Measurements from ENCODE around the gene STAT3.
A peak's percentile ranks its signal among the peaks of the same experiment; 100 is the strongest.
"Not testable (repeated sequence)": the region's sequence is repeated elsewhere in the genome, so short reads cannot be mapped to it uniquely, and the experiment has no call there.

The STAT3 gene

DNA sequence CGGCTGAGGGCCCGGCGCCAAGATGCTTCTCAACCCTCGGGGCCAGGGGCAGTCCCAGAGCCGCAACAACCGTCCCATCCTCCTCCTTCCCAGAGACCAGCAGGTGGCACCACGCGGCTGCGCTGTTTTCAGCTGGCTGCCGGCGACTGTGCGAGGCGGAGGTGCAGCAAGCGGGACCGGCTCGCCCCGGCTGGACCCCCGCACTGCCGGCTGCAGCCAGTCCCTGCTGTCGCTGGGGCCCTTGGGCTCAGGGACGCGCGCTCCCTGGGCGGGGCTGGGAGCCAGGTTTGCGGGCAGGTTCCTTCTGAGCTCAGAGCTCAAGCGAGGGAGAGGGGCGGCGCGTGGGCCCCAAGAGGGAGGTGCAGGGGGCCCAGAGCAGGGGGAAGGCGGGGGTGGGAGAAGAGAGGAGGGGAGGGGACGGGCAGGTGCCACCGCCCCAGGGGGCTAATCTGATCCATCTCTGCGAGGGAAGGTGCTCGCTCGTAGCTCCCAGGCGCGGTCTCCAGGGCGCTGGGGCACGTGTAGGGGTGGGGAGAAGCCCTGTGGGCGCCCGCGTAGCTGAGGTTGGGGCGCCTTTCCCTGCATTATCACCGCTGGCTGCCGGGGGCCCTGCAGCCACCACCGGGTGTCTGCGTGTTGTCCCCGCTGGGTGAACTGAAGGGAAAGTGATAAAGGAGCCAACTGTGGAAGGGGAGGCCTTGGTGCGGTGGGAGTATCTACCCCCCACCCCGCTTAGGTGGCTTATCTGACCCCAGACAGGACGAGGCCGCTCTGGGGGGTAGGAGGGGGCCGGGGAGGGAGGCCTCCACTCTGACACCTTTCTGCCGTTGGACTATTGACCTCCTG lies 75.7 kb downstream of the STAT3 start:
- DNase-seq: peak; percentile 52

DNA sequence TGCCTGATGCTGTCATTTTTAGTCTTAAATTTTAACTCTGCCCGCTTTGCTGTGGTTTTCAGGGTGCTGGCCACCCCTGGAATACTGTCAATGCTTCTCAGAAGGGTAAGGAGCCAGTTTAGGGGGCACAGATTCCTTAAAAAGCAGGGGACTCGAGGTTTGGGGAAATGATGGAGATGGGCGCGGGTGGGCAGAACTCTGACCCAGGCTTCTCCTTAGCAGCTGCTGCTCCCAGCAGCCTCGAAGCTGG lies 76.3 kb downstream of the STAT3 start:
- no peak for DNase-seq

DNA sequence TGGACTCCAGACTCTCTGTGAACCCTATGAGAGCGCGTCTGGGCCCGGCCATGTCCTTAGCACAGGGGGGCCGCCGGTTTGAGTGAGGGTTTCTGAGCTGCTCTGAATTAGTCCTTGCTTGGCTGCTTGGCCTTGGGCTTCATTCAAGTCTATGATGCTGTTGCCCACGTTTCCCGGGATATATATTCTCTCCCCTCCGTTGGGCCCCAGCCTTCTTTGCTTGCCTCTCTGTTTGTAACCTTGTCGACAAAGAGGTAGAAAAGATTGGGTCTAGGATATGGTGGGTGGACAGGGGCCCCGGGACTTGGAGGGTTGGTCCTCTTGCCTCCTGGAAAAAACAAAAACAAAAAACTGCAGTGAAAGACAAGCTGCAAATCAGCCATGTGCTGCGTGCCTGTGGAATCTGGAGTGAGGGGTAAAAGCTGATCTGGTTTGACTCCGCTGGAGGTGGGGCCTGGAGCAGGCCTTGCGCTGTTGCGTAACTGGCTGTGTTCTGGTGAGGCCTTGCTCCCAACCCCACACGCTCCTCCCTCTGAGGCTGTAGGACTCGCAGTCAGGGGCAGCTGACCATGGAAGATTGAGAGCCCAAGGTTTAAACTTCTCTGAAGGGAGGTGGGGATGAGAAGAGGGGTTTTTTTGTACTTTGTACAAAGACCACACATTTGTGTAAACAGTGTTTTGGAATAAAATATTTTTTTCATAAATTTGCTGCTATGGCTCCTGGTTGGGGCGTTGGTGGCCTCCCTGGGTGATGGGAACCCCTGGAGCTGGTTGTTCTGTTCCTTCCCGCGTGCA lies 76.8 kb downstream of the STAT3 start:
- peak; percentile 79 for DNase-seq

DNA sequence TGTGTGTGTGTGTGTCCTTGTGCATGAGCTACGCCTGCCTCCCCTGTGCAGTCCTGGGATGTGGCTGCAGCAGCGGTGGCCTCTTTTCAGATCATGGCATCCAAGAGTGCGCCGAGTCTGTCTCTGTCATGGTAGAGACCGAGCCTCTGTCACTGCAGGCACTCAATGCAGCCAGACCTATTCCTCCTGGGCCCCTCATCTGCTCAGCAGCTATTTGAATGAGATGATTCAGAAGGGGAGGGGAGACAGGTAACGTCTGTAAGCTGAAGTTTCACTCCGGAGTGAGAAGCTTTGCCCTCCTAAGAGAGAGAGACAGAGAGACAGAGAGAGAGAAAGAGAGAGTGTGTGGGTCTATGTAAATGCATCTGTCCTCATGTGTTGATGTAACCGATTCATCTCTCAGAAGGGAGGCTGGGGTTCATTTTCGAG lies 77.4 kb downstream of the STAT3 start:
- DNase-seq: no peak

DNA sequence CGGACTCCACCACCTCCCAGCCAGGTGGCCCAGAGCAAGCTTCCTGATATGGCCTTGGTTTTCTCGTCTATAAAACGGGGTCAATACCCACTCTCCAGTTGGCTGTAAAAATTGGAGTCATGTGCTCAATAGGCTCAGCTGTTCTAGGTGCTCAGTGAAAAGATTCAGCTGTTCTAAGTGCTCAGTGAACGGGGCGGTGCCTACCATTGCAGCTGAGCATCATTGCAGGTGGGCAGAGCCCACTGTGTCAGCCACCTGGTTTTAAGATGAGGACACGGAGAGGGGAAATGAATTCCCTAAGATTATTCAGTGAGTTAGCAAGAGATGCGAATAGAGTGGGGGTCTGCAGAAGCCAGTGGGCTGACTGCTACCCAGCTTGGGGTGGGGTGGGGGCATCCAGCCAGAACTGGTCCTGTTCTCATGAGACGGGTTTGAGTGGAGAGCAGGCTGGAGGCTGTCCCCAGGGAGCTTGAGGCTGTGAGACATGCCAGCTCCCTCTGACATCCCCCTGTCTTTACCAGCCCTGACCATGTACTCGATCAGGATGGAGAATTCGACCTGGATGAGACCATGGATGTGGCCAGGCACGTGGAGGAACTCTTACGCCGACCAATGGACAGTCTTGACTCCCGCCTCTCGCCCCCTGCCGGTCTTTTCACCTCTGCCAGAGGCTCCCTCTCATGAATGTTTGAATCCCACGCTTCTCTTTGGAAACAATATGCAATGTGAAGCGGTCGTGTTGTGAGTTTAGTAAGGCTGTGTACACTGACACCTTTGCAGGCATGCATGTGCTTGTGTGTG lies 78.1 kb downstream of the STAT3 start:
- DNase-seq: no peak

DNA sequence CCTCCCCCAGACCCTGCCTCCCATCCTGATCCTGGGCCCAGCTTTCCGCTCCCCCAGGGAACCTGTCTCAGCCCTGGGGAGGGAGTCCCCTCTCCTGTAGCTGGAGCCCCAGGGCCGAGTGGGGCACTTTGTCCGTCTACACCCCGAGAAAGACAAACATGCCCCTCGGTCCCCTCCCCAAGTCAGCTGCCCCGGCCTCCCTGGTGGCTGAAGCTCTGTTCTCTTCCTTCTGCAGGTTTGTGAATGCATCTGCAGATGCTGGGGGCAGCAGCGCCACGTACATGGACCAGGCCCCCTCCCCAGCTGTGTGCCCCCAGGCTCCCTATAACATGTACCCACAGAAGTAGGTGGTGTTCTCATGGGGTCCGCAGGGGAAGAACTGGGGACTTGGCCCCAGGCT lies 79.1 kb downstream of the STAT3 start:
- no peak for DNase-seq

DNA sequence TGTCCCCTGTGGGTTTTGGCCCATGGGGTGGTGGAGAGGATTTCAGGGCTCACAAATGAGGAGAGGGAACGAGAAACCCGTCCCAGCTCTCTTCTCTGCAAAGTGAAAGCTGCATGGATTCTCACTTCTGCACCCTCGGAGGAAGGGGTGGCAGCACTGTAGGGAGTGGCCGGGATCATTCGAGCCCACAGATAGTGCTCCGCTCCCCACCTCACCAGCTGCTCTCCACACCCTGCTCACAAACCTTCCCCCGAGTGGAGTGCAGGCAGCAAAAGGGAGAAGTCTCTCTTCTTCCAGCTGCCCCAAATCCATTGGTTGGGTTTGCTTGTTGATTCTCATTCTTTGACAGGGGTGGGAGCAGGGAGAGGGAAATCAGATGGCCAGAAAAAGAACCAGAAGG lies 79.8 kb downstream of the STAT3 start:
- no peak for DNase-seq

DNA sequence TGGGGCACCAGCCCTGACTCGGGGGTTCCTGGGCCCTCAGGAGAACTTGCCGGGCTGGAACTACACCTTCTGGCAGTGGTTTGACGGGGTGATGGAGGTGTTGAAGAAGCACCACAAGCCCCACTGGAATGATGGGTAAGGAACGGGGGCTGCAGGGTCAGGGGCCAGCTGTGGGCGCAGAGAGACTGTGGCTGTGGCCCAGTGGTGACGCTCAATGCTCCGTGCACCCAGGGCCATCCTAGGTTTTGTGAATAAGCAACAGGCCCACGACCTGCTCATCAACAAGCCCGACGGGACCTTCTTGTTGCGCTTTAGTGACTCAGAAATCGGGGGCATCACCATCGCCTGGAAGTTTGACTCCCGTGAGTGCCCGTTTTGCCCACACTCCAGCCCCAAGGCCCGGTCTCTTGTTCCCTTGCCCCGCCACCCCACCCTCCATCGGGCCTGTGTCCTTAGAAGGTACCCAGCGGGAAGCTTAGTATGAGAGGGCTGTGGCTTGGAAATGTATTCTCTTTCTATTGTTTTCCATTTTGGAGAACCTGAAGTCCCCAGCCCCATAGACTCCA lies 80.8 kb downstream of the STAT3 start:
- DNase-seq: no peak

DNA sequence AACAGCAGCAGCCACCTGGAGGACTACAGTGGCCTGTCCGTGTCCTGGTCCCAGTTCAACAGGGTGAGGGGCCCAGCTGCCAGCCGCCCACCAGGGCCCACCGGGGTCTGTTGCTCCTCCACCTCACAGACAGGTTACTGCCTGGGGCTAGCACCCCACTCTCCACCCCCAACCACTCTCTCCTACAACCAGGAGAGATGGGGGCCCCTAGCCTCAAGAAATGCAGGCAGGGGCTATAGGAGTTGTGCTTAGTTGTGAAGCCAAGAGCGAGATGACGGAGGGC lies 81.9 kb downstream of the STAT3 start:
- DNase-seq: no peak

DNA sequence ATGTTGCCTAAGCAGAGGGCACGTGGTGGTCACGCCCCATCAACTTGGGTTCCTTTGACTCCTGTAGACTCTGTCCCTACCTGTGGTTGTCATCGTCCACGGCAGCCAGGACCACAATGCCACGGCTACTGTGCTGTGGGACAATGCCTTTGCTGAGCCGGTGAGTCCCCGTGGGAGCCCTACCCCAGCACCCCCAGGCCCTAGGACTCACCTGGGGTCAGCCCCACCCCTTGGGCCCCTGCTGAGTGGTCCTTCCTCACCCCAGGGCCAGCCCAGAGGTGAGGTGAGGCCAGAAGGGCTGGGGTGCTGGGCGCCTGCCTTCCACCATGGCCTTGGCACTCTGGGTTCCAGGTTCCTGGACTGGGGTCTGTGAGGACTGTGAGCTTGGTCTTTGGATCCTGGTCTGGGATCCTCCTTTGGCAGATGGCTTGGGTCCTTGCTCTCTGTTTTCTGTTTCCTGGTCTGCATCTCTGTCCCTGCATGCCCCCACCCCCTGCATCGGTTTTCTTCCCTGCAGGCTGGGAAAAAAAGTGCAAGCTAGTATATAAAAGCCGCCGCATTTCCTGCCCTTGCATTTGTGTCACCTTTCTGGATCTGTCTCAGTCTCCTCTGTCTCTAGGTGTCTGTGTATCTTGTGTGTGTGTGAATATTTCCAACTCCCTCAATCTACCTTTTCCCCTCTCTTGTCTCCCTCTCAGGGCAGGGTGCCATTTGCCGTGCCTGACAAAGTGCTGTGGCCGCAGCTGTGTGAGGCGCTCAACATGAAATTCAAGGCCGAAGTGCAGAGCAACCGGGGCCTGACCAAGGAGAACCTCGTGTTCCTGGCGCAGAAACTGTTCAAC lies 82.5 kb downstream of the STAT3 start:
- no peak for DNase-seq

DNA sequence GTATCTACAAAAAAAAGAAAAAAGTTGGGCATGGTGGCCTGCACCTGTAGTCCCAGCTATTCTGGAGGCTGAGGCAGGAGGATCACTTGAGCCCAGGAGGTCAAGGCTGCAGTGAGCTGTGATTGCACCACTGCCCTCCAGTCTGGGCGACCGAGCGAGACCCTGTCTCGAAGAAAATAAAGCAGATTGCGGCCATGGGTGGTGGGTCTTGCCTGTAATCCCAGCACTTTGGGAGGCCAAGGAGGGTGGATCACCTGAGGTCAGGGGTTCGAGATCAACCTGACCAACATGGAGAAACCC lies 83.3 kb downstream of the STAT3 start:
- DNase-seq: not testable (repeated sequence)

DNA sequence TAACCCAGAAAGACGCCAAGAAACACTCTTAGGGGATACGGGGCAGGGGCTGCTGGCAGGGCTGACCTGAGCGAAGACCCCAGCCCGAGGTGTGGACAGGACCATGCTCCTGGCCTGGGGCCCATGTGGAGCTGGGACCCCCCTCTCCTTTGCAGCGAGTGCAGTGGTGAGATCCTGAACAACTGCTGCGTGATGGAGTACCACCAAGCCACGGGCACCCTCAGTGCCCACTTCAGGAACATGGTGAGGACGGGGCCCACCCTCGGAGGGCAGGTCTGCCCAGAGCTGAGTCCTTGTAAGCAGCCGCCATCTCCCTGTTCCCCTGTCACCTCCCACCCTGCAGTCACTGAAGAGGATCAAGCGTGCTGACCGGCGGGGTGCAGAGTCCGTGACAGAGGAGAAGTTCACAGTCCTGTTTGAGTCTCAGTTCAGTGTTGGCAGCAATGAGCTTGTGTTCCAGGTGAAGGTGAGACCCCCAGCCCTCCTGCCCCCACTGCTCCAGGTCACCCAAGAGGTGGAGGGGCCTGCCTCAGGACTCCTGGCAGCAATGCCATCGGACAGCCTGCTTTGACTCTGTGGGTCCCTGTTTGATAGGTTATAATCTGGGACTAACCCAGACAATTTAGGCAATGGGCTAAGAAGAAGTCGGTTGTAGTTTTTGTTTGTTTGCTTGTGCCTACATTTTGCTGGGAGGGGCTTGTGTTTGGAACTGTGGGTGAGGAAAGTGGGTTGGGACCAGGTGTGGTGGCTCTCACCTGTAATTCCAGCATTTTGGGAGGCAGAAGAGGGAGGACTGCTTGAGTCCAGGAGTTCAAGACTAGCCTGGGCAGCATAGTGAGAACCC lies 83.8 kb downstream of the STAT3 start:
- no peak for DNase-seq

DNA sequence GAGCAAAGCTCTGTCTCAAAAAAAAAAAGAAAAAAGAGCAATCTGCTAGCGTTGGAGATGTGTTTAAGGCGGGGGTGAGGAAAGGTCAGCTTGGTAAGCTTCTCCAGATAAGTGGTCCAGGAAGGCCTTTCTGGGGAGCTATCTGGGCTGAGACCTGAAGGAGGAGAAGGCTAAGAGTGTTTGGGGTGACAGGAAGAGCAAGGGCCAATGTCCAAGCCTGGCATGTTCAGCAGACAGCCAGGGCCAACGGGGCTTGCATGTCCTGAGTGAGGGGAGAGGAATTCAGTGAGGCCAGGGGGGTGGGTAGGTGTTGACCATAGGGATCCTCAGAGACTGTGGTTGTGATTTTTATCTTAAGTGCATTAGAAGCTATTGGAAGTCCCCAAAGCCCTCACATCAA lies 84.5 kb downstream of the STAT3 start:
- DNase-seq: no peak

DNA sequence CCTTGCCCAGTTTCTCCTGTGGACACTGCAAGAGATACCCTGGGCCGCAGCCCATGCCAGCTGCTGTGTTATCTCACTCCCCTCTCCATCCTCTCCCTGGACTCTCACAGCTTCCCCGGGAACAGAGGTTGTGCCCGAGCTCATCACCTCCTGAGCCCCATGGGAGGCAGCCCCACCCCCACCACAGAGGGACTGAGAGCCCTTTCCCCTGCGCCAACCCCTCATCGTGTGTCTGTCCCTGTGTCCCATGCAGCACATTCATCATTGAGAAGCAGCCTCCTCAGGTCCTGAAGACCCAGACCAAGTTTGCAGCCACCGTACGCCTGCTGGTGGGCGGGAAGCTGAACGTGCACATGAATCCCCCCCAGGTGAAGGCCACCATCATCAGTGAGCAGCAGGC lies 87.2 kb downstream of the STAT3 start:
- no peak for DNase-seq

DNA sequence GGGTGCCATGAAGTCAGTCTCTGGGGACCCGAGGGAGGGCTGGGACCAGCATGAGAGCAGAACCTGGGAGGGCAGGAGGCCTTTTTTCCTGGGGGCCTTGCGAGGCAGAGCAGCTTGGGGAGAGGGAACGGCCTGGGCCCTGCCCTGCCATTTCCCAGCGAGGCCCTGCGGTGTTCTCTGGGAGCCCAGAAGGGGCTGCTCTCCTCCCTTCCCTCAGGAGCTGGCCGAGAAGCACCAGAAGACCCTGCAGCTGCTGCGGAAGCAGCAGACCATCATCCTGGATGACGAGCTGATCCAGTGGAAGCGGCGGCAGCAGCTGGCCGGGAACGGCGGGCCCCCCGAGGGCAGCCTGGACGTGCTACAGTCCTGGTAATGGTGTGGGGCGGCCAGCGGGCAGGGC lies 88.3 kb downstream of the STAT3 start:
- DNase-seq: not testable (repeated sequence)

DNA sequence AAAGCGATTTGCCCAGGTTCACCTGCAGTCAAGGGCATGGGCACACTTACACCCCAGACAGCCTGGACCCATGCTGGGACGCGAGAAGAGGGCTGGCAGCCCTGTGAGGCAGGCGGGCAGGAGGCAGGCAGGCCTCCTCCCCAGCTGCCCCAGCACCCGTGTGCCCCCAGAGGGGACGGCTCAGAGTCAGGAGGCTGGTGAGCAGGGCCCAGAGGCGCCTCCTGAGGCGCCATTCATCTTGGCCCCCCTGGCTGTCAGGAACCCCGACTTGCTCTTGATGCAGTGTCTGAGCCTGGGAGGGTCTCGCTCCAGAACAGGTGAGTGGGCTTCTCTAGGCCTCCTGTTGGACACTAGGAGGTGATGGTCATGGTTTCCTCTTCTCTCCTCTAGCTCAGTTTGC lies 88.9 kb downstream of the STAT3 start:
- DNase-seq: not testable (repeated sequence)

DNA sequence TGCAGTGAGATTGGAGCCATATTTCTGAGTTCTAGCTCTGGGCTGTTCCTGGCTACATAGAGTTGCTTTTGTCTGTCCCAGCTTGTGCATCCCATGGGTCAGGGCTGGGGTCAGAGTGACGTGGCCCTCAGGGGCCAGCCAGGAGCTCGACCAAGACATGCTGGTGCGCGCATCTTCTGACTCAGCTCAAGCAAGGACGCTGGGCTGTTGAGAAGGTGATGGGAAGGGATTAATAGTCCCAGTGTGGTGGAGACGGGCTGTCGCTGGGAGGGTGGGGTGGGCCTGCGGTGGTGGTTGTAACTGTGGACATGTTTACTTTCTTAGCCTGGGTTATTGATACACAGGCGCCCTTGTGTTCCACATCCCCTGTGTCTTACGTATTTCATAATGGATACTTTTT lies 90.5 kb downstream of the STAT3 start:
- DNase-seq: not testable (repeated sequence)

DNA sequence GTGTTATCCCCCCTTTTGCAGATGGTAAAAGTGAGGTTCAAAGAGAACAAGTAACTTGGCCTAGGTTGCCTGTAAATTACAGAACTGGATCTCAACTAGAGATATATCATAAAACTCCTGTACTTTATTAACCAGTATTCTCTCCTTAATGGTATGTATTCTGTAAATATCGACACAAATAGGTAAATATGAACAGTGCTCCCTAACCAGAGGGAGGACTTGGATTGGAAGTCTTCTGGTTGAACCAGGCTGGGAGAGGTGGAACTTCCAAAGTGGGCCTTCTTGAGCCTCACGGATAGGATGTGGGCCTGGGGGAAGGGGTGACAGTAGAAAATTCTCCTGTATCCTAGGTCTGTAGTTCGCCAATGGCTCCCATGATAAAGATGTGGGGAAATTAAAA lies 92.2 kb downstream of the STAT3 start:
- DNase-seq: no peak

DNA sequence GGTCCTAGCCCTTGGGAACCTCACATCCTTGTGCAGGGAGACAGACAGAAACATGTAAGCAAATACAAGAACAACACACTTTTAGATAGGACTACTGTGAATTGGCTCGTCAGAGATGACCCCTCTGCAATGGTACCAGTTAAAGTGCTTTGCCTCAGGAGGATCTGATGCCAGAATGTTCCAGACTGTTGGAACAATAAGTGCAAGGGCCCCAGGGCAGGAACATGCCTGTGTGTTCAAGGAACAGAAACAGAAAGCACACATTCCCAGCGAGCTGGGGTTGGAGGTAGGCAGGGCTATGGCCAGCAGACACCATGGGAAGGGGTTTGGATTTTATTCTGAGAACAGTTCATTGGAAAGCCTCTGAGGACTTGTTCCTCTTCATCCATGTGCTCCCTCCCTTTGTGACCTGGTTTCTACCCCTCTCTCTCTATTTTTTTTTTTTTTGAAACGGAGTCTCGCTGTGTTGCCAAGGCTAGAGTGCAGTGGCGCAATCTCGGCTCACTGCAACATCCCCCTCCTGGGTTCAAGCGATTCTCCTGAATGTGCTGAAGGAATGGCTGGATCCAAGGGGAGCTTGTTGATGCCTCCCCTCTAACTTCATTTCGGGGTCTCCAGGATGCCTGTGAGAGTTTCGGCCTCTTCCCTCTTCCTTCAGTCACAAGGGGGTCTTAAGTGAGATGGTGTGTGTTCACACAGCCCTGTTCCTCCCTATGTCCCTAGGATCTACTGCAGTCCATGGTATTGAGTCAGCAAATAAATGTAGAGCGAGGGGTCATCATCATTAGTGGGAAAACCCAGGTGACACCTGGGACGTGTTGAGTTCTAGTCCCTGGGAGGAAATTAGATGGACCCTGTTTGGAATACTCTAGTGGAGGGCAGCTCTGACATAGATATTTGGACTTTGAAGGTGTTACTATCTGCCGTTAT lies 93.5 kb downstream of the STAT3 start:
- peak; percentile 30 for DNase-seq

DNA sequence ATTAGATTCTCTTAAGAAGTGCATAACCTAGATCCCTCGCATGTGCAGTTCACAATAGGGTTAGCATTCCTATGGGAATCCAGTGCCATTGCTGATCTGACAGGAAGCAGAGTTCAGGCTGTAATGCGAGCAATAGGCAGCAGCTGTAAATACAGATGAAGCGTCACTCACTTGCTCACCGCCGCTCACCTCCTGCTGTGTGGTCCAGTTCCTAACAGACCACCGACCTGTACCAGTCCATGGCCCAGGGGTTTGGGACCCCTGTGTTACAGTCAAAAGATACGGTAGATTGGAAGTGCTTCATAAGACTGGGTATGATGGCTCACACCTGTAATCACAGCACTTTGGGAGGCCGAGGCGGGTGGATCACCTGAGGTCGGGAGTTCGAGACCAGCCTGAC lies 97.1 kb downstream of the STAT3 start:
- no peak for DNase-seq

DNA sequence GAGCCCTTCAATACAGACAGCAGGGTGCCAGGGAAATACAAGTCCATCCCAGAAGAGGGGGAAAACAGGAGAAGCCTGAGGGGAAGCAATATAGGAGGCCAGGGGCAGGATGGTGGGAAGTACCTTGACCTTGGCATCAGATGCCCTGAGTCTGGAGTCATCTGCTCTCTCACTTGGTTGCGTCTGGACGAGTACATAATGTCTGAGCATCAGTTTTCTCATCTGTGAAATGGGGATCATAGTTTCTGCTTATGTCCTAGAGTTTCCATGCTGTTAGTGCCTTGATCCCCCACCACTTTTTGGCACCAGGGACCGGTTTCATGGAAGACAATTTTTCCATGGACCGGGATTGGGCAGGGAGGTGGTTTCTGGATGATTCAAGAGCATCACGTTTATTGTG lies 97.7 kb downstream of the STAT3 start:
- no peak for DNase-seq
